PC-3 (cell line): Measurements from ENCODE around the gene SIX4. TPM values are rescaled to one million over a fixed set of nuclear protein-coding genes. Genes with fewer than 3 reads are reported as not detected.
A peak's percentile ranks its signal among the peaks of the same experiment; 100 is the strongest.

Source experiments
- ATAC-seq: fragments of 200-7000 bp; cut with Tn5 transposase; 2 replicates; pipeline ENCODE4 v1.9.1; 2020; ENCODE audit warnings: mild to moderate bottlenecking, moderate library complexity
- BruUV-seq: library from RNA; stranded (reverse); fragments of 400-500 nt; replicated peaks from 2 replicates; lab custom pipeline; 2021; lab: Mats Ljungman, UMichigan
- CTCF ChIA-PET: fragments of 300-600 bp; sonication (Branson Sonifier 250); formaldehyde crosslinking; loops from one replicate; lab custom pipeline; 2022; ENCODE audit warnings: antibody characterized with exemption; lab: Charles Lee
- POLR2A ChIA-PET: fragments of 300-600 bp; sonication (Branson Sonifier 250); formaldehyde crosslinking; loops from one replicate; lab custom pipeline; 2022; ENCODE audit warnings: antibody characterized with exemption; ENCODE audit not compliant: unreplicated experiment; lab: Charles Lee
- DNase-seq: peaks from one replicate; pipeline ENCODE4 v3.0.0-alpha.2; 2015
- H2AFZ ChIP-seq: fragments of 300-600 bp; sonication (generic); 2 replicates; pipeline ENCODE4 v1.6.0; 2016; ENCODE audit warnings: antibody characterized with exemption, low read length
- H3F3A ChIP-seq: fragments of 300-600 bp; sonication (generic); one replicate; pipeline ENCODE4 v1.6.0; 2017; ENCODE audit warnings: antibody characterized with exemption, low read length, control low read depth, mild to moderate bottlenecking; ENCODE audit not compliant: unreplicated experiment
- H3K27ac ChIP-seq: fragments of 300-600 bp; sonication (generic); 2 replicates; pipeline ENCODE4 v1.5.1; 2016; ENCODE audit warnings: mild to moderate bottlenecking, low read length
- H3K27me3 ChIP-seq: fragments of 300-600 bp; sonication (generic); 2 replicates; pipeline ENCODE4 v1.6.1; 2016; ENCODE audit warnings: low read length, mixed read lengths
- H3K36me3 ChIP-seq: fragments of 300-600 bp; sonication (generic); 2 replicates; pipeline ENCODE4 v1.6.1; 2016; ENCODE audit warnings: low read depth, mixed run types, low read length, mixed read lengths
- H3K4me1 ChIP-seq: fragments of 300-600 bp; sonication (generic); 2 replicates; pipeline ENCODE4 v1.5.1; 2016; ENCODE audit warnings: low read length; ENCODE audit not compliant: insufficient read depth
- H3K4me2 ChIP-seq: fragments of 300-600 bp; sonication (generic); 2 replicates; pipeline ENCODE4 v1.6.0; 2016; ENCODE audit warnings: low read length
- H3K4me3 ChIP-seq: fragments of 300-600 bp; sonication (generic); 2 replicates; pipeline ENCODE4 v1.5.1; 2016; ENCODE audit warnings: mild to moderate bottlenecking, low read length, mixed read lengths
- H3K79me2 ChIP-seq: fragments of 300-600 bp; sonication (generic); 2 replicates; pipeline ENCODE4 v1.6.1; 2017; ENCODE audit warnings: low read length, mixed read lengths
- H3K9ac ChIP-seq: fragments of 300-600 bp; sonication (generic); 2 replicates; pipeline ENCODE4 v1.6.0; 2016; ENCODE audit warnings: mild to moderate bottlenecking, low read length
- H3K9me2 ChIP-seq: fragments of 300-600 bp; sonication (generic); replicated peaks from 2 replicates; pipeline ENCODE4 v1.6.1; 2016; ENCODE audit warnings: mixed run types, low read length, mixed read lengths
- H3K9me3 ChIP-seq: fragments of 300-600 bp; sonication (generic); 2 replicates; pipeline ENCODE4 v1.6.1; 2016; ENCODE audit warnings: low read length, mixed read lengths
- H4K20me1 ChIP-seq: fragments of 300-600 bp; sonication (generic); 2 replicates; pipeline ENCODE4 v1.6.1; 2016; ENCODE audit warnings: low read length, mixed read lengths
- CTCF ChIP-seq: fragments of 300-600 bp; sonication (generic); conservative IDR thresholded peaks from 2 replicates; pipeline ENCODE4 v1.5.1; 2017; ENCODE audit warnings: antibody characterized with exemption, low read depth, mild to moderate bottlenecking, low read length
- EZH2 ChIP-seq: fragments of 300-600 bp; sonication (generic); IDR thresholded peaks from one replicate; pipeline ENCODE4 v1.6.1; 2017; ENCODE audit warnings: antibody characterized with exemption, mild to moderate bottlenecking, low read length; ENCODE audit not compliant: unreplicated experiment
- EZH2phosphoT487 ChIP-seq: fragments of 300-600 bp; sonication (generic); IDR thresholded peaks from 2 replicates; pipeline ENCODE4 v1.6.1; 2018; ENCODE audit warnings: mild to moderate bottlenecking, antibody characterized with exemption, low read length, borderline replicate concordance
- intact Hi-C: fragments of 100-400 bp; cut with micrococcal nuclease; formaldehyde crosslinking; loops from 2 replicates; pipeline ENCODE4 v1.9.0; 2023
- total RNA-seq: library from RNA; depleted of rRNA; stranded (reverse); fragments of >200 nt; gene quantifications from 2 replicates; pipeline ENCODE4 v1.2.3, GENCODE V29; 2014

Gene SIX4
- total RNA-seq, 1 experiment from 2014 or later = 29.2 TPM

DNA sequence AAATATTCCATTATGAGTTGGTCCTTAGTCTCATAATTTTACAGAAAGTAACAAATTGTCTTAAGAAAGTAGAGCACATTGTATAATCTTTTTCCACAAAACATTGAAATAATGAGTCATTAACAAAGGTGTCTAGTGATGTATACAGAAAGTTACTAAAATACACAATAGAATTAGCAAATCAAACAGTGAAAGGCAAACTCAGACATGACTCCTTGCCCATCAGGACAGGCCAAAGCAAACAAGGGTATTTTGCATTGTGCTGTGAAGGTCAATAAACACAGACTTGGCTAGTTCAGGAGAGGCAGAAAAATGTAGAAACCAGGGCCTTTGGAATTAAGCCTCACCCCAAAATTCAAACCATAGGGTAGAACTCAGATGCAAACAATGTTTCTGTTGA lies 37.3 kb downstream of the SIX4 start:
- no TSS peak for BruUV-seq
- Histone ChIP-seq H3K9ac (no peak overlapping the region), H3K4me1 (no peaks in the 10 kb centered on the region), H2AFZ (0 out of 2 replicates have a peak overlapping the region, but pooled peaks have one; percentile 19), H3K4me2 (no peak overlapping the region), H3K4me3 (no peak overlapping the region), H3K36me3 (no peaks in the 10 kb centered on the region), H3F3A (no peaks in the 10 kb centered on the region), H3K27ac (no peak overlapping the region), H3K9me3 (no peaks in the 10 kb centered on the region), H4K20me1 (no peaks in the 10 kb centered on the region), H3K9me2 (no peaks in the 10 kb centered on the region), H3K27me3 (no peaks in the 10 kb centered on the region), H3K79me2 (no peaks in the 10 kb centered on the region)
- DNase-seq = no peak
- ATAC-seq = peak; percentile 86
- intact Hi-C loops = no loop called here
- ChIA-PET POLR2A (no interaction called here), CTCF (no interaction called here)
- no peak for TF ChIP-seq EZH2
- TF ChIP-seq CTCF = no peak
- no peak for TF ChIP-seq EZH2phosphoT487

GRCh38 chr14:60684203-60684602 lies 39.9 kb downstream of the SIX4 start:
- Histone ChIP-seq H3K4me1 (no peaks in the 10 kb centered on the region), H3K79me2 (no peaks in the 10 kb centered on the region), H3K27me3 (no peaks in the 10 kb centered on the region), H3K27ac (no peak overlapping the region), H3K9ac (no peak overlapping the region), H2AFZ (no peak overlapping the region), H3K9me3 (no peaks in the 10 kb centered on the region), H4K20me1 (no peaks in the 10 kb centered on the region), H3F3A (no peaks in the 10 kb centered on the region), H3K4me3 (no peak overlapping the region), H3K4me2 (no peak overlapping the region), H3K36me3 (no peaks in the 10 kb centered on the region), H3K9me2 (no peaks in the 10 kb centered on the region)
- ChIA-PET POLR2A (interaction anchor here (0.5 kb wide), 1 partner anchor 37 kb away, joined by 8 read pairs; no protein-coding TSS in a partner anchor), CTCF (no interaction called here)
- ATAC-seq (no peak), DNase-seq (no peak)
- BruUV-seq = no TSS peak
- intact Hi-C loops = no loop called here
- TF ChIP-seq EZH2phosphoT487 = no peak
- no peak for TF ChIP-seq CTCF
- TF ChIP-seq EZH2 = no peak

GRCh38 chr14:60681271-60681670 lies 42.9 kb downstream of the SIX4 start:
- CTCF ChIA-PET = no interaction called here
- Histone ChIP-seq H3K4me3 (no peak overlapping the region), H3K36me3 (no peaks in the 10 kb centered on the region), H3K9me3 (no peaks in the 10 kb centered on the region), H3K4me2 (no peak overlapping the region), H4K20me1 (no peaks in the 10 kb centered on the region), H3F3A (no peaks in the 10 kb centered on the region), H3K9me2 (no peaks in the 10 kb centered on the region), H3K9ac (no peak overlapping the region), H3K27ac (no peak overlapping the region), H2AFZ (no peak overlapping the region), H3K4me1 (no peaks in the 10 kb centered on the region), H3K79me2 (no peaks in the 10 kb centered on the region), H3K27me3 (no peaks in the 10 kb centered on the region)
- ATAC-seq (no peak), DNase-seq (no peak)
- POLR2A ChIA-PET = no interaction called here
- no TSS peak for BruUV-seq
- no peak for TF ChIP-seq EZH2
- TF ChIP-seq CTCF = no peak
- no peak for TF ChIP-seq EZH2phosphoT487
- intact Hi-C loops = no loop called here
